K562 (cell line): Measurements from ENCODE around the gene CDH8. TPM values are rescaled to one million over a fixed set of nuclear protein-coding genes. Genes with fewer than 3 reads are reported as not detected.

Experiments
- ATAC-seq: fragments of 200-7000 bp; cut with Tn5 transposase; 3 replicates; pipeline ENCODE4 v1.9.1; 2020; ENCODE audit warnings: moderate library complexity
- BruUV-seq: library from RNA; stranded (reverse); fragments of 400-500 nt; replicated peaks from 2 replicates; lab custom pipeline; 2021; lab: Mats Ljungman, UMichigan
- CTCF ChIA-PET: fragments of 300-600 bp; formaldehyde crosslinking; extraction: SDS; loops from one replicate; lab custom pipeline; 2021; ENCODE audit warnings: low intra/inter-chr PET ratio; lab: Yijun Ruan, JAX
- POLR2A ChIA-PET: fragments of 300-600, 350-650 bp; sonication (Branson Sonifier 250); formaldehyde crosslinking; extraction: SDS; loops from one replicate; lab custom pipeline; 2021; ENCODE audit warnings: antibody characterized with exemption, inconsistent platforms; lab: Yijun Ruan, JAX
- DNase-seq, 4 experiments: peaks; one replicate each; pipeline versions ENCODE4 v3.0.0 to v3.0.0-alpha.2; 2011 to 2018; ENCODE audit warnings: low spot score in 3 of 4, mixed read lengths in 3 of 4; ENCODE audit errors: extremely low read depth in 1 of 4
- FAIRE-seq: peaks from 2 replicates; lab custom pipeline; 2011; peaks lifted over from hg19 to GRCh38; lab: Jason Lieb, UNC
- H2AFZ ChIP-seq: 2 replicates; pipeline ENCODE4 v1.6.0; 2011; ENCODE audit warnings: low read depth, low read length, control low read depth, inconsistent platforms
- H3K27ac ChIP-seq: fragments of 200-600 bp; 3 replicates; pipeline ENCODE4 v1.8.0; 2011; ENCODE audit warnings: low read depth, mild to moderate bottlenecking, control low read depth, inconsistent platforms, low read length, moderate library complexity, mixed read lengths; ENCODE audit errors: extremely low read depth
- H3K27me3 ChIP-seq, 2 experiments: fragments of 300-600 bp in 1 of 2; 2 replicates in 1 of 2; 3 replicates in 1 of 2; pipeline versions ENCODE4 v1.6.0 to v1.8.0; 2011; ENCODE audit warnings: inconsistent platforms in 2 of 2, low read length in 2 of 2, mild to moderate bottlenecking in 1 of 2, mixed read lengths in 1 of 2, moderate library complexity in 1 of 2; ENCODE audit not compliant: control insufficient read depth in 2 of 2, insufficient read depth in 2 of 2
- H3K36me3 ChIP-seq: fragments of 300-600 bp; 3 replicates; pipeline ENCODE4 v1.8.0; 2011; ENCODE audit warnings: mild to moderate bottlenecking, low read length, inconsistent platforms; ENCODE audit not compliant: control insufficient read depth, insufficient read depth
- H3K4me1 ChIP-seq, 2 experiments: fragments of 200-600 bp in 1 of 2; replicated peaks in 1 of 2; 2 replicates in 1 of 2; 3 replicates in 1 of 2; pipeline versions ENCODE4 v1.5.1 to v1.8.0; 2011; ENCODE audit warnings: inconsistent platforms in 2 of 2, low read length in 2 of 2, mild to moderate bottlenecking in 1 of 2, mixed read lengths in 1 of 2, moderate library complexity in 1 of 2; ENCODE audit not compliant: control insufficient read depth in 2 of 2, insufficient read depth in 2 of 2
- H3K4me2 ChIP-seq: 2 replicates; pipeline ENCODE4 v1.6.1; 2011; ENCODE audit warnings: low read length, control low read depth, inconsistent platforms, mixed read lengths; ENCODE audit not compliant: insufficient read depth
- H3K4me3 ChIP-seq: fragments of 200-600 bp; sonication (generic), shearing (Covaris generic); 2 replicates; pipeline ENCODE4 v1.5.1; 2016; ENCODE audit warnings: control low read depth, inconsistent platforms
- H3K79me2 ChIP-seq: fragments of 200-600 bp; 3 replicates; pipeline ENCODE4 v1.8.0; 2011; ENCODE audit warnings: low read length, inconsistent platforms; ENCODE audit not compliant: control insufficient read depth, insufficient read depth
- H3K9ac ChIP-seq, 2 experiments: 2 replicates each; pipeline versions ENCODE4 v1.6.0 to v1.6.1; 2011; ENCODE audit warnings: low read depth in 2 of 2, low read length in 2 of 2, control low read depth in 1 of 2, inconsistent platforms in 1 of 2, mild to moderate bottlenecking in 1 of 2, mixed read lengths in 1 of 2; ENCODE audit not compliant: insufficient read depth in 1 of 2
- H3K9me1 ChIP-seq: one replicate; pipeline ENCODE4 v1.6.0; 2011; ENCODE audit warnings: inconsistent platforms, mild to moderate bottlenecking, low read length, moderate library complexity; ENCODE audit not compliant: control insufficient read depth, insufficient read depth
- H3K9me3 ChIP-seq: replicated peaks from 2 replicates; pipeline ENCODE4 v1.5.1; 2011; ENCODE audit warnings: low read depth, low read length, inconsistent platforms; ENCODE audit not compliant: control insufficient read depth, insufficient read depth
- H4K20me1 ChIP-seq: replicated peaks from 2 replicates; pipeline ENCODE4 v1.6.1; 2011; ENCODE audit warnings: low read length, inconsistent platforms, mixed read lengths; ENCODE audit not compliant: control insufficient read depth, insufficient read depth
- CHD1 ChIP-seq: fragments of 200-600 bp; sonication (generic); IDR thresholded peaks from one replicate; pipeline ENCODE4 v1.6.1; 2012; ENCODE audit warnings: mild to moderate bottlenecking, moderate library complexity, low read length, inconsistent platforms
- E2F8 ChIP-seq: fragments of 450-650 bp; IDR thresholded peaks from 2 replicates; pipeline ENCODE4 v1.7.1; 2018; ENCODE audit warnings: mild to moderate bottlenecking, low read depth; ENCODE audit not compliant: partially characterized antibody
- ETV5 ChIP-seq: sonication (generic); formaldehyde crosslinking; IDR thresholded peaks from 2 replicates; pipeline ENCODE4 v1.4.0; 2020; ENCODE audit warnings: low read depth, mild to moderate bottlenecking, missing genetic modification reagents
- GTF2A2 ChIP-seq: IDR thresholded peaks from 2 replicates; pipeline ENCODE4 v1.6.1; 2016; ENCODE audit warnings: mild to moderate bottlenecking, missing genetic modification characterization, missing compliant biosample characterization
- LEF1 ChIP-seq: fragments of 450-650 bp; IDR thresholded peaks from 2 replicates; pipeline ENCODE4 v1.6.1; 2016; ENCODE audit warnings: mild to moderate bottlenecking
- RBM22 ChIP-seq: fragments of 200-400 bp; formaldehyde crosslinking; IDR thresholded peaks from 2 replicates; pipeline ENCODE4 v1.6.1; 2018; ENCODE audit warnings: low read length, low read depth; ENCODE audit not compliant: poor library complexity, severe bottlenecking
- WGBS: fragments of 100-300 bp; shearing (Covaris generic); methylation state at CpG from one replicate; pipeline ENCODE4 v1.1.6; 2016; ENCODE audit warnings: low coverage, mixed read lengths; ENCODE audit not compliant: insufficient coverage; ENCODE audit errors: missing lambda C conversion rate; 5-methylcytosine and 5-hydroxymethylcytosine counted together
- in situ Hi-C: fragments of 300-500 bp; cut with MboI; formaldehyde crosslinking; loops from 4 replicates; pipeline ENCODE4 v1.15.0; 2018; ENCODE audit warnings: inconsistent platforms, mixed read lengths
- intact Hi-C: fragments of 100-400 bp; cut with micrococcal nuclease; formaldehyde crosslinking; loops from 2 replicates; pipeline ENCODE4 v1.14.2; 2022
- polyA plus RNA-seq, 8 experiments: library from polyadenylated mRNA; depleted of rRNA in 4 of 8; stranded (reverse) in 5 of 8; unstranded in 3 of 8; fragments of >200 nt; fragmentation: Nextera tagmentation in 2 of 8; fragmentation: Illumina TruSeq in 1 of 8; extraction: Ambion mirVana in 2 of 8; extraction: Trizol in 1 of 8; gene quantifications; 2 replicates each; pipeline versions ENCODE4 v1.2.1 to v1.2.3, GENCODE V29; 2011 to 2014; ENCODE audit warnings: inconsistent platforms in 1 of 8, missing spikeins in 1 of 8
- total RNA-seq, 7 experiments: library from RNA; depleted of rRNA in 6 of 7; stranded (reverse); fragments of >200 nt in 6 of 7; fragmentation: Illumina TruSeq in 2 of 7; extraction: Trizol in 2 of 7; gene quantifications; 2 replicates each; pipeline versions ENCODE4 v1.2.1 to v1.2.3, GENCODE V29; 2011 to 2021; ENCODE audit warnings: low replicate concordance in 1 of 7

Gene CDH8
- total and polyA plus RNA-seq, 9 of the 15 experiments (the other 6 are each of a cell fraction or from before 2014, with no cell fraction given) = 0.22 to 1.4 (median 0.42) TPM; not detected in 4

GRCh38 chr16:61606581-61606980 lies 429.7 kb downstream of the CDH8 start:
- Histone ChIP-seq H3K27ac (no peak overlapping the region), H3K9me1 (no peaks in the 10 kb centered on the region), H3K79me2 (no peaks in the 10 kb centered on the region), H3K9ac (no peak overlapping the region), H2AFZ (no peak overlapping the region), H3K27me3 (no peaks in the 10 kb centered on the region), H3K9me3 (no peaks in the 10 kb centered on the region), H3K4me2 (no peak overlapping the region), H3K36me3 (no peaks in the 10 kb centered on the region), H4K20me1 (no peaks in the 10 kb centered on the region), H3K4me3 (no peak overlapping the region), H3K4me1 (no peaks in the 10 kb centered on the region)
- no TSS peak for BruUV-seq
- FAIRE-seq (no peak), DNase-seq (no peak), ATAC-seq (no peak)
- CTCF ChIA-PET = no interaction called here
- no peak for TF ChIP-seq RBM22
- TF ChIP-seq GTF2A2 = no peak
- TF ChIP-seq ETV5 (CRISPR knock-in tag) = no peak
- no peak for TF ChIP-seq LEF1
- no peak for TF ChIP-seq E2F8
- TF ChIP-seq CHD1 = no peak
- POLR2A ChIA-PET = no interaction called here
- 0% methylated on average over 1 of the region's 1 CpG for WGBS
- in situ Hi-C loops (no loop called here), intact Hi-C loops (no loop called here)
